GM12892 (cell line): Measurements from ENCODE around the gene FAM135A.

Experiments used
- POLR2AphosphoS5 ChIP-seq: IDR thresholded peaks from 2 replicates; pipeline ENCODE4 v1.6.1; 2011; ENCODE audit warnings: low read depth, low read length, control low read depth
- TAF1 ChIP-seq: IDR thresholded peaks from 2 replicates; pipeline ENCODE4 v1.6.1; 2011; ENCODE audit warnings: low read depth, mild to moderate bottlenecking, control low read depth, low read length, borderline replicate concordance

DNA sequence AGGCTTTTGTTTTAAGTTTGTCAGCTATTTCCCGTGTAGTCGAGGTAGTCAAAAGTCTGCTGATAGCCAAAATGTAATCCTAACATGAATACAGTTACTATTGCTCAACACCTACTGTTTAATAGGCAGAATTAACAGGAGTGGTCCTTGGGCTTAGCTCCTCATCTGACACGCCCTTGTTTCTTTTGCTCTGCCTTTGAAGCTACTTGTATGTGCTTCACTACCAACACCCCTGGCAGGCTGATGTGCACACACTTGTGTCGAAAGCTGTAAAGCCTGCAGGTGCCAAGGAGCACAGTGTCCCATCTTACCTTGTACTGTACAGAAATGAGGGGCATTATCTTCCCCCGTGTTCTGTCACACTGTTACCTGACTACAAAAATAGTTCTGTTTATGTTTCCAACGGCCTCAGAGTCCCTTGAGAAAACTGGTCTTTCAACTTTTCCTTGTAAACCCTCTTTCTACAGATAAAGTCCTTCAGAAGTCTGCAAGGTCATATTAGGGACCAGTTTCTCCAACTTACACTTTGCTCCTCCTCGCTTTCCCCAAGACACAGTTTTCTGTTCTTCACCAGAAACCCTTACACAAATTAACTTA lies 162.7 kb downstream of the FAM135A start:
- no peak for TF ChIP-seq POLR2AphosphoS5
- TF ChIP-seq TAF1, result no peak
